Endothelial cell of umbilical vein (primary cell): ENCODE data around the gene SLC35D1. TPM values are rescaled to one million over a fixed set of nuclear protein-coding genes. Genes with fewer than 3 reads are reported as not detected.

Experiments
- BruUV-seq: library from RNA; stranded (reverse); fragments of 400-500 nt; replicated peaks from 2 replicates; lab custom pipeline; 2021; lab: Mats Ljungman, UMichigan
- CTCF ChIA-PET: fragments of 300-600, 350-600 bp; sonication (Branson Sonifier 250); formaldehyde crosslinking; loops from one replicate; lab custom pipeline; 2021; ENCODE audit warnings: antibody characterized with exemption, inconsistent platforms; lab: Charles Lee
- POLR2A ChIA-PET: fragments of 300-600, 350-600 bp; sonication (Branson Sonifier 250); formaldehyde crosslinking; loops from one replicate; lab custom pipeline; 2021; ENCODE audit warnings: antibody characterized with exemption, inconsistent platforms; lab: Charles Lee
- DNase-seq: peaks from one replicate; pipeline ENCODE4 v3.0.0-alpha.2; 2011; ENCODE audit warnings: low read depth, low spot score
- FAIRE-seq: peaks from 2 replicates; lab custom pipeline; 2011; peaks lifted over from hg19 to GRCh38; lab: Jason Lieb, UNC
- H2AFZ ChIP-seq: 2 replicates; pipeline ENCODE4 v1.6.0; 2012; ENCODE audit warnings: low read depth, low read length, control low read depth, inconsistent platforms
- H3K27ac ChIP-seq: 2 replicates; pipeline ENCODE4 v1.5.1; 2011; ENCODE audit warnings: low read depth, mild to moderate bottlenecking, control low read depth, low read length, moderate library complexity; ENCODE audit not compliant: insufficient read depth
- H3K27me3 ChIP-seq, 2 experiments: 2 replicates each; pipeline versions ENCODE4 v1.6.0 to v1.6.1; 2011; ENCODE audit warnings: low read length in 2 of 2, mixed read lengths in 1 of 2; ENCODE audit not compliant: control insufficient read depth in 2 of 2, insufficient read depth in 2 of 2
- H3K36me3 ChIP-seq, 2 experiments: 2 replicates in 1 of 2; 3 replicates in 1 of 2; pipeline ENCODE4 v1.5.1; 2011; ENCODE audit warnings: low read length in 2 of 2, mild to moderate bottlenecking in 1 of 2, moderate library complexity in 1 of 2; ENCODE audit not compliant: control insufficient read depth in 2 of 2, insufficient read depth in 2 of 2; ENCODE audit errors: extremely low read depth in 1 of 2
- H3K4me1 ChIP-seq: 3 replicates; pipeline ENCODE4 v1.5.1; 2011; ENCODE audit warnings: mild to moderate bottlenecking, low read length; ENCODE audit not compliant: control insufficient read depth, insufficient read depth; ENCODE audit errors: extremely low read depth
- H3K4me2 ChIP-seq: 2 replicates; pipeline ENCODE4 v1.6.1; 2011; ENCODE audit warnings: low read length, control low read depth, mixed read lengths; ENCODE audit not compliant: insufficient read depth
- H3K4me3 ChIP-seq, 3 experiments: fragments of 200-600 bp in 1 of 3; sonication (generic), shearing (Covaris generic) in 1 of 3; replicated peaks in 1 of 3; 2 replicates each; pipeline ENCODE4 v1.5.1; 2011 to 2016; ENCODE audit warnings: control low read depth in 3 of 3, low read length in 3 of 3, mild to moderate bottlenecking in 2 of 3, inconsistent platforms in 1 of 3, low read depth in 1 of 3, moderate library complexity in 1 of 3; ENCODE audit not compliant: insufficient read depth in 1 of 3
- H3K79me2 ChIP-seq: 2 replicates; pipeline ENCODE4 v1.6.0; 2012; ENCODE audit warnings: low read length, inconsistent platforms; ENCODE audit not compliant: control insufficient read depth, insufficient read depth
- H3K9ac ChIP-seq: replicated peaks from 2 replicates; pipeline ENCODE3; 2011; ENCODE audit warnings: low read length, control low read depth; ENCODE audit not compliant: insufficient read depth; ENCODE audit errors: extremely low read depth
- H3K9me1 ChIP-seq: replicated peaks from 3 replicates; pipeline ENCODE4 v1.6.0; 2011; ENCODE audit warnings: mild to moderate bottlenecking, low read length; ENCODE audit not compliant: control insufficient read depth, insufficient read depth; ENCODE audit errors: extremely low read depth
- H3K9me3 ChIP-seq: replicated peaks from 2 replicates; pipeline ENCODE4 v1.5.1; 2012; ENCODE audit warnings: low read length, inconsistent platforms; ENCODE audit not compliant: control insufficient read depth, insufficient read depth
- H4K20me1 ChIP-seq: replicated peaks from 2 replicates; pipeline ENCODE3; 2011; ENCODE audit warnings: mild to moderate bottlenecking, low read length; ENCODE audit not compliant: control insufficient read depth, insufficient read depth; ENCODE audit errors: extremely low read depth
- EZH2 ChIP-seq: IDR thresholded peaks from 2 replicates; pipeline ENCODE4 v1.6.1; 2012; ENCODE audit warnings: borderline replicate concordance, low read depth, mild to moderate bottlenecking, moderate library complexity, low read length, inconsistent platforms; ENCODE audit not compliant: severe bottlenecking
- FOS ChIP-seq: IDR thresholded peaks from 2 replicates; pipeline ENCODE4 v1.6.1; 2011; ENCODE audit warnings: mild to moderate bottlenecking, low read length, moderate library complexity, borderline replicate concordance; ENCODE audit not compliant: insufficient read depth
- GATA2 ChIP-seq: IDR thresholded peaks from 2 replicates; pipeline ENCODE4 v1.7.0; 2011; ENCODE audit warnings: low read depth, mild to moderate bottlenecking, moderate library complexity, mixed read lengths, low read length; ENCODE audit not compliant: insufficient read length, insufficient read depth
- JUN ChIP-seq: IDR thresholded peaks from 2 replicates; pipeline ENCODE4 v1.6.1; 2011; ENCODE audit warnings: borderline replicate concordance, low read depth; ENCODE audit not compliant: insufficient read length, insufficient read depth
- MYC ChIP-seq: IDR thresholded peaks from one replicate; pipeline ENCODE4 v1.6.1; 2011; ENCODE audit warnings: mild to moderate bottlenecking, low read depth, low read length
- POLR2A ChIP-seq: IDR thresholded peaks from 2 replicates; pipeline ENCODE4 v1.6.1; 2012; ENCODE audit warnings: low read depth, mild to moderate bottlenecking, control low read depth, low read length
- POLR2AphosphoS5 ChIP-seq: IDR thresholded peaks from 2 replicates; pipeline ENCODE4 v1.6.1; 2012; ENCODE audit warnings: low read depth, mild to moderate bottlenecking, control low read depth, low read length, moderate library complexity; ENCODE audit not compliant: insufficient read depth
- dilution Hi-C: fragments of 300-500 bp; cut with MboI; formaldehyde crosslinking; loops from one replicate; pipeline ENCODE4 v1.15.0; 2019; ENCODE audit warnings: low sequenced_read_pairs; ENCODE audit not compliant: extremely low pct_ligation_motif_present
- intact Hi-C: fragments of 100-400 bp; cut with micrococcal nuclease; formaldehyde crosslinking; loops from one replicate; pipeline ENCODE4 v1.10.0; 2022
- polyA plus RNA-seq, 4 experiments: library from polyadenylated mRNA; depleted of rRNA in 3 of 4; stranded (reverse) in 3 of 4; unstranded in 1 of 4; fragments of >200 nt; gene quantifications; 2 replicates each; pipeline versions ENCODE4 v1.2.1 to v1.2.3, GENCODE V29; 2011 to 2012; ENCODE audit warnings: missing spikeins in 1 of 4
- total RNA-seq: library from RNA; stranded (reverse); gene quantifications from 2 replicates; pipeline ENCODE4 v1.2.3, GENCODE V29; 2021
- TF ChIP-seq, protein P1 (sequence below), 2 donors: IDR thresholded peaks; 1 replicate in 1 of 2; 2 replicates in 1 of 2; pipeline ENCODE4 v1.5.1; 2011; ENCODE audit warnings: low read length in 2 of 2, mild to moderate bottlenecking in 2 of 2, moderate library complexity in 2 of 2, control low read depth in 1 of 2, inconsistent platforms in 1 of 2, low read depth in 1 of 2; ENCODE audit not compliant: insufficient read depth in 1 of 2; ENCODE audit errors: extremely low read depth in 1 of 2
- TF ChIP-seq, protein P2 (sequence below): IDR thresholded peaks from 2 replicates; pipeline ENCODE4 v1.6.1; 2011; ENCODE audit not compliant: insufficient read depth, insufficient read length

The SLC35D1 gene
- total and polyA plus RNA-seq, 2 donors (not counting 3 experiments of a cell fraction or from before 2014, with no cell fraction given) = 3.5 to 6.6 TPM

DNA sequence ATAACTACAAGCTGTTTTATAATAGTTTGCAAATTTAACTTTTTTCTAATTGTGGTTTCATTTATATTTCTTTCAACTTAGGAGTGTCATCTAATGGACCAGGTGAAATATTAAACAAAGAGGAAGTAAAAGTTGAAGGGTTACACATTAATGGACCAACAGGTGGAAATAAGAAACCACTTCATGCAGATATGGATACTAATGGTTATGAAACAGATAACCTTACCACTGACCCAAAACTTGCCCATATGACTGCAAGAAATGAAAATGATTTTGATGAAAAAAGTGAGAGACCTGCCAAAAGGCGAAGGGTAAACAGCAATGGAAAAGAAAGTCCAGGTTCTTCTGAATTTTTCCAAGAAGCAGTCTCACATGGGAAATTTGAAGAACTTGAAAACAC lies 69.5 kb downstream of the SLC35D1 start:
- no peak overlapping the region for H2AFZ ChIP-seq
- CTCF ChIA-PET = interaction anchor here (1.5 kb wide), 1 partner anchor 165 kb away, joined by 5 read pairs; no protein-coding TSS in a partner anchor
- H3K36me3 ChIP-seq = peaks cover 3 to 30% of the 10 kb centered on the region in 2 experiments
- no peaks in the 10 kb centered on the region for H4K20me1 ChIP-seq
- no peak overlapping the region for H3K4me2 ChIP-seq
- no peak for TF ChIP-seq GATA2
- TF ChIP-seq POLR2A = no peak
- no peak for TF ChIP-seq JUN
- TF ChIP-seq, protein P1, sequence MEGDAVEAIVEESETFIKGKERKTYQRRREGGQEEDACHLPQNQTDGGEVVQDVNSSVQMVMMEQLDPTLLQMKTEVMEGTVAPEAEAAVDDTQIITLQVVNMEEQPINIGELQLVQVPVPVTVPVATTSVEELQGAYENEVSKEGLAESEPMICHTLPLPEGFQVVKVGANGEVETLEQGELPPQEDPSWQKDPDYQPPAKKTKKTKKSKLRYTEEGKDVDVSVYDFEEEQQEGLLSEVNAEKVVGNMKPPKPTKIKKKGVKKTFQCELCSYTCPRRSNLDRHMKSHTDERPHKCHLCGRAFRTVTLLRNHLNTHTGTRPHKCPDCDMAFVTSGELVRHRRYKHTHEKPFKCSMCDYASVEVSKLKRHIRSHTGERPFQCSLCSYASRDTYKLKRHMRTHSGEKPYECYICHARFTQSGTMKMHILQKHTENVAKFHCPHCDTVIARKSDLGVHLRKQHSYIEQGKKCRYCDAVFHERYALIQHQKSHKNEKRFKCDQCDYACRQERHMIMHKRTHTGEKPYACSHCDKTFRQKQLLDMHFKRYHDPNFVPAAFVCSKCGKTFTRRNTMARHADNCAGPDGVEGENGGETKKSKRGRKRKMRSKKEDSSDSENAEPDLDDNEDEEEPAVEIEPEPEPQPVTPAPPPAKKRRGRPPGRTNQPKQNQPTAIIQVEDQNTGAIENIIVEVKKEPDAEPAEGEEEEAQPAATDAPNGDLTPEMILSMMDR (IDR thresholded peaks at IDR 0.05; ENCODE audit: extremely low read depth in 1 of 2, insufficient read depth in 1 of 2, low read depth in 1 of 2, low read length in 2 of 2) = no peak
- no peak for TF ChIP-seq POLR2AphosphoS5
- no peak for TF ChIP-seq FOS
- TF ChIP-seq EZH2 = no peak
- TF ChIP-seq MYC = no peak
- TF ChIP-seq, protein P2, sequence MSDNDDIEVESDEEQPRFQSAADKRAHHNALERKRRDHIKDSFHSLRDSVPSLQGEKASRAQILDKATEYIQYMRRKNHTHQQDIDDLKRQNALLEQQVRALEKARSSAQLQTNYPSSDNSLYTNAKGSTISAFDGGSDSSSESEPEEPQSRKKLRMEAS = no peak
- no peaks in the 10 kb centered on the region for H3K79me2 ChIP-seq
- no peak for DNase-seq
- no peak overlapping the region for H3K27ac ChIP-seq
- no TSS peak for BruUV-seq
- no peaks in the 10 kb centered on the region for H3K9me3 ChIP-seq
- no peaks in the 10 kb centered on the region for H3K27me3 ChIP-seq
- no peak for FAIRE-seq
- POLR2A ChIA-PET = no interaction called here
- H3K4me3 ChIP-seq = no peak overlapping the region
- H3K9me1 ChIP-seq = no peaks in the 10 kb centered on the region
- H3K4me1 ChIP-seq = no peaks in the 10 kb centered on the region
- dilution Hi-C loops = no loop called here
- H3K9ac ChIP-seq = no peak overlapping the region
- intact Hi-C loops = no loop called here
